Adrenal gland (tissue), 5 donors: ENCODE results near the gene XPNPEP2.

Source experiments
- POLR2A ChIP-seq, 2 donors: fragments of 450-650 bp; IDR thresholded peaks; one replicate each; pipeline ENCODE4 v1.6.1; 2017; ENCODE audit warnings: antibody characterized with exemption in 2 of 2, mild to moderate bottlenecking in 2 of 2, moderate library complexity in 1 of 2
- TF ChIP-seq, protein P1 (sequence below), 6 experiments: fragments of 450-650 bp in 4 of 6; fragments of 200-600 bp in 2 of 6; sonication (generic) in 1 of 6; IDR thresholded peaks; 1 replicate in 5 of 6; 2 replicates in 1 of 6; pipeline versions ENCODE4 v1.5.1 to v1.8.0; 2016 to 2021; ENCODE audit warnings: antibody characterized with exemption in 6 of 6, mild to moderate bottlenecking in 2 of 6, moderate library complexity in 1 of 6
- donor health status: DM: no; HTN: no; CAD: no.

DNA sequence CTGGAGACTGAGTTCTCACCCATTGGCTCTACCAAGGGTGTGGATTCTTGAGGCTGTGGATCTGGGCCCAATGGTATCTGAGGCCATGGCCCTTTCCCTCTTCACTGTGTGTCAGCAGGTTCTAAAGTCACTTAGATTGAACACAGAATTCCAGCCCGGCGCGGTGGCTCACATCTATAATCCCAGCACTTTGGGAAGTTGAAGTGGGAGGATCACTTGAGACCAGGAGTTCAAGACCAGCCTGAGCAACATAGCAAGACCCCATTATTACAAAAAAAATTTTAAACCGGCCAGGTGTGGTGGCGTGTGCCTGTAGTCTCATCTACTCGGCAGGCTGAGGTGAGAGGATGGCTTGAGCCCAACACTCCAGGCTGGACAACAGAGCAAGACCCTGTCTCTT is 18.0 kb upstream of the XPNPEP2 start:
- TF ChIP-seq, protein P1, sequence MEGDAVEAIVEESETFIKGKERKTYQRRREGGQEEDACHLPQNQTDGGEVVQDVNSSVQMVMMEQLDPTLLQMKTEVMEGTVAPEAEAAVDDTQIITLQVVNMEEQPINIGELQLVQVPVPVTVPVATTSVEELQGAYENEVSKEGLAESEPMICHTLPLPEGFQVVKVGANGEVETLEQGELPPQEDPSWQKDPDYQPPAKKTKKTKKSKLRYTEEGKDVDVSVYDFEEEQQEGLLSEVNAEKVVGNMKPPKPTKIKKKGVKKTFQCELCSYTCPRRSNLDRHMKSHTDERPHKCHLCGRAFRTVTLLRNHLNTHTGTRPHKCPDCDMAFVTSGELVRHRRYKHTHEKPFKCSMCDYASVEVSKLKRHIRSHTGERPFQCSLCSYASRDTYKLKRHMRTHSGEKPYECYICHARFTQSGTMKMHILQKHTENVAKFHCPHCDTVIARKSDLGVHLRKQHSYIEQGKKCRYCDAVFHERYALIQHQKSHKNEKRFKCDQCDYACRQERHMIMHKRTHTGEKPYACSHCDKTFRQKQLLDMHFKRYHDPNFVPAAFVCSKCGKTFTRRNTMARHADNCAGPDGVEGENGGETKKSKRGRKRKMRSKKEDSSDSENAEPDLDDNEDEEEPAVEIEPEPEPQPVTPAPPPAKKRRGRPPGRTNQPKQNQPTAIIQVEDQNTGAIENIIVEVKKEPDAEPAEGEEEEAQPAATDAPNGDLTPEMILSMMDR (IDR thresholded peaks at IDR 0.05): no peak
- no peak for TF ChIP-seq POLR2A (IDR thresholded peaks at IDR 0.05)
